MCF 10A (cell line): ENCODE results near the gene ARHGEF28. TPM values are rescaled to one million over a fixed set of nuclear protein-coding genes. Genes with fewer than 3 reads are reported as not detected.

Source experiments
- BruUV-seq: library from RNA; stranded (reverse); fragments of 400-500 nt; replicated peaks from 2 replicates; lab custom pipeline; 2021; lab: Mats Ljungman, UMichigan
- CTCF ChIA-PET: fragments of 300-600 bp; sonication (Branson Sonifier 250); formaldehyde crosslinking; extraction: SDS; loops from one replicate; lab custom pipeline; 2021; ENCODE audit warnings: antibody characterized with exemption, inconsistent platforms; lab: Yijun Ruan, JAX
- POLR2A ChIA-PET: fragments of 300-600, 350-650 bp; sonication (Branson Sonifier 250); formaldehyde crosslinking; extraction: SDS; loops from one replicate; lab custom pipeline; 2020; ENCODE audit warnings: antibody characterized with exemption, inconsistent platforms; lab: Yijun Ruan, JAX
- DNase-seq: peaks from one replicate; pipeline ENCODE4 v3.0.0-alpha.2; 2018; ENCODE audit not compliant: unreplicated experiment
- H3K27ac Mint-ChIP-seq: one replicate; pipeline ENCODE4 v1.8.0; 2022; ENCODE audit warnings: mild to moderate bottlenecking, low read depth, mixed read lengths; ENCODE audit not compliant: unreplicated experiment
- H3K27me3 Mint-ChIP-seq: one replicate; pipeline ENCODE4 v1.8.0; 2022; ENCODE audit warnings: mixed read lengths; ENCODE audit not compliant: insufficient read depth, unreplicated experiment
- H3K36me3 Mint-ChIP-seq: one replicate; pipeline ENCODE4 v1.8.0; 2022; ENCODE audit warnings: mild to moderate bottlenecking, moderate library complexity, mixed read lengths; ENCODE audit not compliant: insufficient read depth, unreplicated experiment
- H3K4me1 Mint-ChIP-seq: one replicate; pipeline ENCODE4 v1.8.0; 2022; ENCODE audit warnings: mixed read lengths; ENCODE audit not compliant: insufficient read depth, unreplicated experiment
- H3K4me3 Mint-ChIP-seq: one replicate; pipeline ENCODE4 v1.8.0; 2022; ENCODE audit warnings: mild to moderate bottlenecking, moderate library complexity, mixed read lengths; ENCODE audit not compliant: unreplicated experiment
- H3K9me3 Mint-ChIP-seq: one replicate; pipeline ENCODE4 v1.8.0; 2022; ENCODE audit warnings: mixed read lengths; ENCODE audit not compliant: unreplicated experiment
- intact Hi-C: fragments of 100-400 bp; cut with micrococcal nuclease; formaldehyde crosslinking; loops from 2 replicates; pipeline ENCODE4 v1.14.1; 2022
- total RNA-seq: library from RNA; stranded (reverse); gene quantifications from 2 replicates; pipeline ENCODE4 v1.2.3, GENCODE V29; 2022
- TF ChIP-seq, protein P1 (sequence below): fragments of 200-600 bp; IDR thresholded peaks from one replicate; pipeline ENCODE4 v1.8.0; 2022; ENCODE audit warnings: antibody characterized with exemption, mild to moderate bottlenecking; ENCODE audit not compliant: unreplicated experiment

Gene ARHGEF28
- total RNA-seq, 1 experiment from 2014 or later, result 34.8 TPM

DNA sequence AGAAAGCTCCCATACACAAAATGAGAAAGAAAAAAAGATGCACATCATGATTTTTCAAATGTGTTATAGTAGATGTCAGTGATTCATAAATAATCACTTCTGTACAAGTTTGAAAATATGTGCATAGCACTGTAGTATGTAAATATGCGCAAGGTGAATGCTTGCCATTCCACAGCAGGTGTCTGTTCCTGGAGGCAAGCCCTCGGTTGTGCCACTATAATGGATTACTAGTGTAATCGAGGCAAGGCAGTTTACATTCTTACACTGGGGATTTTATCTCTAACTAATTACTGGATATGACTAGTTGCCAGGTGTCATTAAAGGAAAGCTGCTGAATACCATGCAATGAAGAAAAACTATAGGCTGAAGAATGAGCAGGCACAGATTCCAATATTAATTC, 93.6 kb downstream of the ARHGEF28 start:
- Mint-ChIP-seq H3K27ac (no peak overlapping the region), H3K4me1 (peaks cover 10% of the 10 kb centered on the region), H3K9me3 (no peaks in the 10 kb centered on the region), H3K27me3 (no peaks in the 10 kb centered on the region), H3K4me3 (no peak overlapping the region), H3K36me3 (no peaks in the 10 kb centered on the region)
- CTCF ChIA-PET, result interaction anchor here (1.1 kb wide), 1 partner anchor 27 kb away, joined by 5 read pairs; no protein-coding TSS in a partner anchor
- POLR2A ChIA-PET, result no interaction called here
- BruUV-seq, result no TSS peak
- intact Hi-C loops, result no loop called here
- DNase-seq, result no peak
- TF ChIP-seq, protein P1, sequence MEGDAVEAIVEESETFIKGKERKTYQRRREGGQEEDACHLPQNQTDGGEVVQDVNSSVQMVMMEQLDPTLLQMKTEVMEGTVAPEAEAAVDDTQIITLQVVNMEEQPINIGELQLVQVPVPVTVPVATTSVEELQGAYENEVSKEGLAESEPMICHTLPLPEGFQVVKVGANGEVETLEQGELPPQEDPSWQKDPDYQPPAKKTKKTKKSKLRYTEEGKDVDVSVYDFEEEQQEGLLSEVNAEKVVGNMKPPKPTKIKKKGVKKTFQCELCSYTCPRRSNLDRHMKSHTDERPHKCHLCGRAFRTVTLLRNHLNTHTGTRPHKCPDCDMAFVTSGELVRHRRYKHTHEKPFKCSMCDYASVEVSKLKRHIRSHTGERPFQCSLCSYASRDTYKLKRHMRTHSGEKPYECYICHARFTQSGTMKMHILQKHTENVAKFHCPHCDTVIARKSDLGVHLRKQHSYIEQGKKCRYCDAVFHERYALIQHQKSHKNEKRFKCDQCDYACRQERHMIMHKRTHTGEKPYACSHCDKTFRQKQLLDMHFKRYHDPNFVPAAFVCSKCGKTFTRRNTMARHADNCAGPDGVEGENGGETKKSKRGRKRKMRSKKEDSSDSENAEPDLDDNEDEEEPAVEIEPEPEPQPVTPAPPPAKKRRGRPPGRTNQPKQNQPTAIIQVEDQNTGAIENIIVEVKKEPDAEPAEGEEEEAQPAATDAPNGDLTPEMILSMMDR, result no peak

DNA sequence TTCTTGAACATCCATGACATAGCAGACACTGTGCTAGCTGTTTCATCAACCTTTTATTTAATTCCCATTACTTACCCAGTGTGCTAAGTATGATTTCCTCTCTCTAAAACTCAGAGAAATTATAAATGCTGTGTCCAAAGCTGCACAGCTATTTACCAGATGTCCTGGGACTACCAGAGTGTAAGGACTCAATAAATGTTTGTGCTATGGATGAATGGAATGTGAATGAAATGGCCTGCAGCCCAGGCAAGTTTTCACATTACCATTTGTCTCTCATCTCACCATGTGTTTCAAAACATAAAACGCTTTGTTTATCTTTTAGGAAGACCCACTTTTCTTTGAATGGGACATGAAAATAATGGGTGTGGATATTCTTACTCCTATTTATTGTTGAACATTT, 96.2 kb downstream of the ARHGEF28 start:
- no TSS peak for BruUV-seq

DNA sequence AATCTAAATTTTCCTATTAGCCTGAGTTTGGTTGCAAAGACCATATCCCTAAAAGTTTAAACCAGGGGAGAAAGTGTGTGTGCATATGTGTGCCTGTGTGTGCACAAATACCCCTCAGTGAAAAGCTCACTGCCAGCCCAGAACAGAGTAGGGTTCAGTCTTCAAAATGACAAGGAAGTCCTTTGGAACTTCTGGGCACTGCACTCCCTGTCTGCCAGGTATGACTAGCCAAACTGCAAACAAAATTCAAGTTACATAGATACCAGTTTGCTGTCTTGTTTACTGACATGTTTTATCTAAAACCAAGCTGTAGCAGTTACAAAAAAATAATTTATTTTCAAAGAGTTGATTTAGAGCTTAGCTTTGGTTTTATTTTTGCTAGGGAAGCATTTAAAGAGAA, 100.1 kb downstream of the ARHGEF28 start:
- peaks cover 16% of the 10 kb centered on the region for H3K4me1 Mint-ChIP-seq
- H3K36me3 Mint-ChIP-seq, result no peaks in the 10 kb centered on the region
- no peak overlapping the region for H3K4me3 Mint-ChIP-seq
- TF ChIP-seq, protein P1, result no peak
- CTCF ChIA-PET, result interaction anchor here (0.9 kb wide), 1 partner anchor 135 kb away, joined by 3 read pairs; no protein-coding TSS in a partner anchor
- intact Hi-C loops, result no loop called here
- POLR2A ChIA-PET, result interaction anchor here (0.9 kb wide), 1 partner anchor 227 kb away, joined by 4 read pairs; the partner anchor contains the start of gene BTF3
- BruUV-seq, result no TSS peak
- no peaks in the 10 kb centered on the region for H3K27me3 Mint-ChIP-seq
- DNase-seq, result no peak
- no peaks in the 10 kb centered on the region for H3K9me3 Mint-ChIP-seq
- H3K27ac Mint-ChIP-seq, result no peak overlapping the region

More for the DNA sequence above, 96.2 kb downstream of the ARHGEF28 start:
- H3K27ac Mint-ChIP-seq, result no peak overlapping the region
- ChIA-PET CTCF (interaction anchor here (0.7 to 1.0 kb wide), 2 partner anchors 10 to 31 kb away, joined by 3 read pairs; no protein-coding TSS in a partner anchor), POLR2A (interaction anchor here (2.2 kb wide), 1 partner anchor 11 kb away, joined by 7 read pairs; no protein-coding TSS in a partner anchor)
- intact Hi-C loops, result no loop called here
- DNase-seq, result no peak
- H3K4me1 Mint-ChIP-seq, result peaks cover 11% of the 10 kb centered on the region
- H3K9me3 Mint-ChIP-seq, result no peaks in the 10 kb centered on the region
- no peaks in the 10 kb centered on the region for H3K36me3 Mint-ChIP-seq
- H3K27me3 Mint-ChIP-seq, result no peaks in the 10 kb centered on the region
- TF ChIP-seq, protein P1, result no peak
- H3K4me3 Mint-ChIP-seq, result no peak overlapping the region

- TF ChIP-seq, protein P1, result no peak
- no peak overlapping the region for H3K27ac Mint-ChIP-seq
- H3K36me3 Mint-ChIP-seq, result no peaks in the 10 kb centered on the region
- ChIA-PET POLR2A (interaction anchor here (0.9 kb wide), 1 partner anchor 228 kb away, joined by 4 read pairs; the partner anchor contains the start of gene BTF3), CTCF (interaction anchor here (0.9 to 1.5 kb wide), 3 partner anchors 17 to 135 kb away, joined by 3 to 4 read pairs (median 3); no protein-coding TSS in a partner anchor)
- no peaks in the 10 kb centered on the region for H3K27me3 Mint-ChIP-seq
- no peak for DNase-seq
- no peaks in the 10 kb centered on the region for H3K9me3 Mint-ChIP-seq
- no TSS peak for BruUV-seq
- peaks cover 20% of the 10 kb centered on the region for H3K4me1 Mint-ChIP-seq
- intact Hi-C loops, result no loop called here
- H3K4me3 Mint-ChIP-seq, result no peak overlapping the region
Measured at GRCh38 chr5:73726606-73727231, 100.7 kb downstream of the ARHGEF28 start.
